HG03045 (cell line): Measurements from ENCODE around the gene THOP1.
A peak's percentile ranks its signal among the peaks of the same experiment; 100 is the strongest.

Source experiments
- ATAC-seq: cut with Tn5 transposase; IDR thresholded peaks from one replicate; pipeline ENCODE4 v1.9.1; 2021; ENCODE audit warnings: mild to moderate bottlenecking, moderate library complexity; ENCODE audit not compliant: unreplicated experiment

The THOP1 gene

GRCh38 chr19:2785244-2785997, at the start of gene THOP1:
THOP1 (plus strand) TSS chr19:2785503; CDS start chr19:2785663, 160 bp downstream.
- peak; percentile 63 for ATAC-seq

GRCh38 chr19:2736550-2737190, 48.6 kb upstream of the THOP1 start:
- ATAC-seq, result no peak

- peak; percentile 95 for ATAC-seq
Measured at GRCh38 chr19:2739602-2740313, 45.5 kb upstream of the THOP1 start, which contains the start of gene SLC39A3. SLC39A3 (minus strand) TSS chr19:2740017; CDS start chr19:2737257, 2,760 bp downstream.

GRCh38 chr19:2740314-2740656, 45.0 kb upstream of the THOP1 start:
- no peak for ATAC-seq

GRCh38 chr19:2743099-2743498, 42.2 kb upstream of the THOP1 start:
- no peak for ATAC-seq

- ATAC-seq, result no peak
Measured at GRCh38 chr19:2744113-2744512, 41.2 kb upstream of the THOP1 start.

GRCh38 chr19:2747349-2747748, 38.0 kb upstream of the THOP1 start:
- ATAC-seq, result peak; percentile 49

GRCh38 chr19:2750808-2751437, 34.4 kb upstream of the THOP1 start:
- ATAC-seq, result no peak

- no peak for ATAC-seq
Measured at GRCh38 chr19:2751438-2751830, 33.9 kb upstream of the THOP1 start.

GRCh38 chr19:2754659-2755447, 30.4 kb upstream of the THOP1 start:
- no peak for ATAC-seq

- ATAC-seq, result no peak
Measured at GRCh38 chr19:2755448-2755705, 29.9 kb upstream of the THOP1 start.

GRCh38 chr19:2755811-2756210, 29.5 kb upstream of the THOP1 start:
- ATAC-seq, result no peak

- no peak for ATAC-seq
Measured at GRCh38 chr19:2756477-2756876, 28.8 kb upstream of the THOP1 start.

- no peak for ATAC-seq
Measured at GRCh38 chr19:2756921-2757881, 28.1 kb upstream of the THOP1 start.

GRCh38 chr19:2758601-2759313, 26.5 kb upstream of the THOP1 start:
- no peak for ATAC-seq

- no peak for ATAC-seq
Measured at GRCh38 chr19:2759362-2759761, 25.9 kb upstream of the THOP1 start.

- ATAC-seq, result no peak
Measured at GRCh38 chr19:2759965-2760364, 25.3 kb upstream of the THOP1 start.

- no peak for ATAC-seq
Measured at GRCh38 chr19:2761309-2761677, 24.0 kb upstream of the THOP1 start.
